Fibroblast of mammary gland (primary cell): ENCODE data around the gene PTGER1.

Experiments used
- DNase-seq: peaks from one replicate; pipeline ENCODE4 v3.0.0-alpha.2; 2010; ENCODE audit warnings: low read depth
- H3K4me3 ChIP-seq: 2 replicates; pipeline ENCODE4 v1.5.1; 2011; ENCODE audit warnings: low read depth, mild to moderate bottlenecking, low read length, moderate library complexity; ENCODE audit not compliant: control insufficient read depth
- TF ChIP-seq, protein P1 (sequence below): conservative IDR thresholded peaks from 2 replicates; pipeline ENCODE4 v1.5.1; 2011; ENCODE audit warnings: low read depth, low read length, inconsistent platforms; ENCODE audit not compliant: control insufficient read depth, insufficient read depth

PTGER1 gene

DNA sequence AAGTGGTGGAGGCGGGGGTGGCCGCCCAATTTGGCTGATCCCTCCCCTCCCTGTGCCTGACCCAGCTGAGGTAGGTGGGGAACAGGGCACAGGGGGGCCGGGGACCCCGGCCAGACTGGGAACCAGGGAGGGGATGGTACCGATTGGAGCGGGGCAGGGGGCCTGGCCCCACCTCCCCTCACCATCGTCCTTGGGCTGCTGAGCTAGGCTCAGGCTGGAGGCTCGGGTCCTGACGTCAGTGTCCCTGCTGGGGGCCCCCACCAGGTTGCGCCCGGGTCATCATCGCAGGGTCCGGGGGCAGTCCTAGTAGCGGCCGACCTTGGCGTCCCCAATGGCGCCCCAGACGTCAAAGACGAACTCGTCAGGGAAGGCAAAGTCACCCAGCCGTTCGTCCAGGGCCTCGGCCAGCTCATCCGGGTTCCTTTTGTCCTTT, 3.0 kb upstream of the PTGER1 start:
- DNase-seq, result no peak
- no peak overlapping the region for H3K4me3 ChIP-seq
- TF ChIP-seq, protein P1, sequence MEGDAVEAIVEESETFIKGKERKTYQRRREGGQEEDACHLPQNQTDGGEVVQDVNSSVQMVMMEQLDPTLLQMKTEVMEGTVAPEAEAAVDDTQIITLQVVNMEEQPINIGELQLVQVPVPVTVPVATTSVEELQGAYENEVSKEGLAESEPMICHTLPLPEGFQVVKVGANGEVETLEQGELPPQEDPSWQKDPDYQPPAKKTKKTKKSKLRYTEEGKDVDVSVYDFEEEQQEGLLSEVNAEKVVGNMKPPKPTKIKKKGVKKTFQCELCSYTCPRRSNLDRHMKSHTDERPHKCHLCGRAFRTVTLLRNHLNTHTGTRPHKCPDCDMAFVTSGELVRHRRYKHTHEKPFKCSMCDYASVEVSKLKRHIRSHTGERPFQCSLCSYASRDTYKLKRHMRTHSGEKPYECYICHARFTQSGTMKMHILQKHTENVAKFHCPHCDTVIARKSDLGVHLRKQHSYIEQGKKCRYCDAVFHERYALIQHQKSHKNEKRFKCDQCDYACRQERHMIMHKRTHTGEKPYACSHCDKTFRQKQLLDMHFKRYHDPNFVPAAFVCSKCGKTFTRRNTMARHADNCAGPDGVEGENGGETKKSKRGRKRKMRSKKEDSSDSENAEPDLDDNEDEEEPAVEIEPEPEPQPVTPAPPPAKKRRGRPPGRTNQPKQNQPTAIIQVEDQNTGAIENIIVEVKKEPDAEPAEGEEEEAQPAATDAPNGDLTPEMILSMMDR, result no peak

DNA sequence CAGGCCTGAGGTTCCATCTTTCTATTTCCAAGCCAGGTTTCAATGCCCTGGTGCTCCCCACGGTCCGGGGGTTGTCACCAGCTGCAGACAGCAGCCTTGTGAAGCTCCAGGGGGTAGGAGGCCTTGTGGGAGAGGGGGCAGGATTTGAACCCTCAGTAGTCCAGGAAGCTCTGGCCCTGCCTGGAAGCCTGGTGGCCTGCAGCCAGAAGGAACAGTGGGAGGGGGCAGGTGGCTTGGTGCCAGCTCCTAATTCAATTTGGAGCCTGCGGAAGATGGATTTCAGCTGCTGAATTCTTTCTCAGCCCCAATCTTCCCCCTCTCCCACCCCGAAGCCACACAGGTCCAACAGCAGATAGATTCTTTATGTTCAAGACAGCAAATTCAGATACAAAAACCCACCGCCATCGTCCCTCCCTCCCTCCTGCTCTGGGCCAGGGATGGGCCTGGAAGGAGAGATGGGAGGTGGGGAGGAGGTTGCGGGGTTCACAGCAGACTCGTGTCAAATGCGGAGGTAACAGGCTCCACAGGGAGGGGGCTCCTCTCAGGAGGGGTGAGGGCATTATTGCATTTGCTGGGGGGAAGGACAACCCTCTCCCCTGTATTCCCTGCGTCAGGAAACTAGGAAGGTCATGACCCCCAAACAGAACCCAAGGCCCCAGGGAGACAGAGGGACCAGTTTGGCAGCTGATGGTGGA, 2.4 kb upstream of the PTGER1 start:
- TF ChIP-seq, protein P1, result no peak
- no peak overlapping the region for H3K4me3 ChIP-seq
- no peak for DNase-seq

DNA sequence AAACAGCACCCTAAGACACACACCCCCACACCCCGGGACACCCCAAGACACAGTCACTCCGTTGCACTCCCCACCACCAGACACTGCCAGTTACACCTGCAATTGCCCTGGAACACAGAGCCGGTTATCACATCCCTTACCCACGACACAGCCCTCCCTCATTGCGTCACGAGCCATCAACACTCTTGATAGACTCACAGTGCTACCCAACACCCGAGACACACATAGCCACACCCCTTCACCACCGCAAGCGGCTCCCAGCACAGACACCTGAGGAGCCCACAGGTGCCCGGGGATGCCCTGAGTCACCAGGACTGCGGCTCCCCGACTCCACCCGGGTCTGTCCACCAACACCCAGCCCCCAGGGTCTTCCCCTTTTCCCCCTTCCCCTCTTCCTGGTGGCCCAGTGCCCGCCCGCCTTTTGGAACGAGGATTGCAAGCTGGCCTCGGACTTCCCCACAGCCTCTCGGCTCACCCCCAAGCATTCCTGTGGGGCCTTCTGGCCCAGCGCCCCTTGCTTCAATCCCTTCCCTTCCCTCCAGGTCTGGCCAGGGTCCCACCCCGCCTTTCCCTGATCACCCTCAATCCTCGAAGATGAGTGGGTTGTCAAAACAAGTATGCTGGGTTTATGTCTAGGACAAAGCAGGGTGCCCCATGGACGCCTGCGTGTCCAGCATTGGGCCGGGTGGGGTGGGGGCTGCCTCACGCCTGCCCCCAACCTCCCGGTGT, 1.7 kb upstream of the PTGER1 start:
- no peak overlapping the region for H3K4me3 ChIP-seq
- TF ChIP-seq, protein P1, result no peak
- DNase-seq, result peak; percentile 89

DNA sequence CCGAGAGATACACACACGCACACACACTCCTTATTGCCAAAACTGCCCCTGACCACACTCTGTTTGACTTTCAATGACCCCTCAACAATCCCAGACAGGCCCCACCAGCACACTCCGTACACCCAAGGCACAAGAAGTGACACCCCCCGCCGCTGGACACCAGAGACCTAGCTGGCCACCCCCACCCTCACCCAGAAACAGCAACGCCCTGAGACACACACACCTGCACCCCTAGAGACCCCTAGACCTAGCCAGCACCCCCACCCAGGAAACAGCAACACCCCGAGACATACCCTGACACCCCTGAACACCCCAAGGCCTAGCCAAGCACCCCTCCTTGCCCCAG, 1.1 kb upstream of the PTGER1 start:
- H3K4me3 ChIP-seq, result no peak overlapping the region
- no peak for DNase-seq
- TF ChIP-seq, protein P1, result no peak

DNA sequence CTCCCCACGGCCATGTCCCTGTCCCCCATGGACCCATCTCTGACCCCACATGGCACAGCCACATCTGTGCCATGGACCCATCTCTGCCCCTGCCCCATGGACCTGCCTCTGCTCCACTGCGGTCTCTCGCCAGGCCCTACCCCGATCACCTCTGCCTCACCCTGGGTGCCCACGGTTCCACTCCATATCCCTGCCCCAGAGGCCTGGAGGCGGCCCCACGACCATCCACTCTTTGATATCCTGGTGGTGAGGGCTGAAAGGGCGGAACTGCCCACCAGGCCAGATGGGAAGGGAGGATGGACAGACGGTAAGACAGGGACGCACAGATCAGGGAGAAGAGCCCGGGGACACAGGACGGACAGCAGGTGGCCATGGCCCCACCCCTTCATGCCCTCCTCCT, 327 bp downstream of the PTGER1 start:
- TF ChIP-seq, protein P1, result no peak
- peak overlapping the region; percentile 2 for H3K4me3 ChIP-seq
- no peak for DNase-seq

DNA sequence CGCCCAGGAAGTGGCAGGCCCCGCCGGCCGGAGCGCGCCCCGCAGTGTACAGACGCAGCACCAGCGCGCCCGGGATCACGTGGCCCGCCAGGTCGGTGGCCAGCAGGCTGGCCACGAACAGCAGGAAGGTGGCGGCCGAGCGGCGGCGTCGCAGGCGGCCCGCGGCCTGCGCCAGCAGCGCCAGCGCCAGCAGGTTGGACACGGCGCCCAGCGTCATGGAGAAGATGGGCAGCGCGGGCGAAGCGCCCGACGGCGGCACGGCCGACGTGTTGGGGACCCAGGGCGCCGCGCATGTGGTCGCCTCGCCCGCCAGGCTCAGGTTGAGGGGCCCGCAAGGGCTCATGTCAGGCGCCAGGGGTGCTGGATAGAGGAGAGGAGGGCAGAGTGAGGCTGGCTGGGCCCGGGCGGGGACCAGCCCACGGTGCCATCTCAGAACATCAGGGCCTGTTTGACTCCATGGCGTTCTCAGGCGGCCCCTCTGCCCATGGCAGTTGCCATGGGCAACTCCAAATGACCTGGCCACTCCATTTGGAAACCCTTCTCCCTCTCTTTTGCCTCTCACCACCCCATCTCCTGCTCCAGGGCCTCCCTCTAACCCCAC, 1.1 kb downstream of the PTGER1 start:
- no peak for DNase-seq
- TF ChIP-seq, protein P1, result no peak
- no peak overlapping the region for H3K4me3 ChIP-seq
